Neural cell (in vitro differentiated cells): ENCODE measurements around the gene BRAF. TPM values are rescaled to one million over a fixed set of nuclear protein-coding genes. Genes with fewer than 3 reads are reported as not detected.

Experiments used
- H2AFZ ChIP-seq: fragments of 200-600, 300-800 bp; sonication (generic), shearing (Covaris generic); 2 replicates; pipeline ENCODE4 v1.6.0; 2014; ENCODE audit warnings: low read depth, mild to moderate bottlenecking, antibody characterized with exemption, low read length, moderate library complexity
- H3F3A ChIP-seq: fragments of 200-600 bp; shearing (Covaris generic); 2 replicates; pipeline ENCODE4 v1.6.1; 2016; ENCODE audit warnings: mild to moderate bottlenecking, moderate library complexity, mixed read lengths, antibody characterized with exemption, low read length; ENCODE audit not compliant: insufficient read depth, poor library complexity, severe bottlenecking
- H3K27ac ChIP-seq: fragments of 200-600, 300-800 bp; sonication (generic), shearing (Covaris generic); 2 replicates; pipeline ENCODE4 v1.5.1; 2014; ENCODE audit warnings: mild to moderate bottlenecking, low read length, moderate library complexity
- H3K27me3 ChIP-seq: fragments of 300-800, 200-600 bp; sonication (generic), shearing (Covaris generic); 2 replicates; pipeline ENCODE4 v1.6.0; 2014; ENCODE audit warnings: mild to moderate bottlenecking, low read depth, low read length, moderate library complexity; ENCODE audit not compliant: insufficient read depth
- H3K36me3 ChIP-seq: fragments of 300-800, 200-600 bp; sonication (generic), shearing (Covaris generic); 2 replicates; pipeline ENCODE4 v1.5.1; 2014; ENCODE audit warnings: mild to moderate bottlenecking, antibody characterized with exemption, low read length, moderate library complexity; ENCODE audit not compliant: insufficient read depth
- H3K4me2 ChIP-seq: fragments of 300-800, 200-600 bp; sonication (generic), shearing (Covaris generic); 2 replicates; pipeline ENCODE4 v1.6.0; 2014; ENCODE audit warnings: mild to moderate bottlenecking, low read length
- H3K4me3 ChIP-seq: fragments of 300-800, 200-600 bp; sonication (generic), shearing (Covaris generic); 2 replicates; pipeline ENCODE4 v1.5.1; 2014; ENCODE audit warnings: mild to moderate bottlenecking, low read length, moderate library complexity
- H3K79me2 ChIP-seq: fragments of 200-600 bp; shearing (Covaris generic); replicated peaks from 2 replicates; pipeline ENCODE4 v1.6.0; 2014; ENCODE audit warnings: mild to moderate bottlenecking, low read length, moderate library complexity; ENCODE audit not compliant: insufficient read depth
- H3K9ac ChIP-seq: fragments of 300-800, 200-600 bp; sonication (generic), shearing (Covaris generic); 2 replicates; pipeline ENCODE4 v1.6.1; 2016; ENCODE audit warnings: mild to moderate bottlenecking, low read length, mixed read lengths
- H3K9me2 ChIP-seq: fragments of 200-600 bp; shearing (Covaris generic); 2 replicates; pipeline ENCODE4 v1.6.1; 2016; ENCODE audit warnings: mild to moderate bottlenecking, low read length, mixed read lengths; ENCODE audit not compliant: insufficient read depth
- H3K9me3 ChIP-seq: fragments of 200-600, 300-800 bp; sonication (generic), shearing (Covaris generic); 2 replicates; pipeline ENCODE4 v1.6.1; 2016; ENCODE audit warnings: mild to moderate bottlenecking, mixed run types, low read length, moderate library complexity, mixed read lengths
- H4K20me1 ChIP-seq: fragments of 200-600 bp; shearing (Covaris generic); 2 replicates; pipeline ENCODE4 v1.6.1; 2016; ENCODE audit warnings: mild to moderate bottlenecking, mixed run types; ENCODE audit not compliant: insufficient read depth
- CTCF ChIP-seq: fragments of 450-650 bp; IDR thresholded peaks from 2 replicates; pipeline ENCODE4 v1.5.1; 2014; ENCODE audit warnings: antibody characterized with exemption, mild to moderate bottlenecking, moderate library complexity; ENCODE audit not compliant: poor library complexity, severe bottlenecking
- EP300 ChIP-seq: fragments of 450-650 bp; conservative IDR thresholded peaks from 2 replicates; pipeline ENCODE4 v1.6.1; 2014; ENCODE audit warnings: antibody characterized with exemption, mild to moderate bottlenecking, moderate library complexity; ENCODE audit not compliant: poor library complexity, severe bottlenecking
- EZH2 ChIP-seq: fragments of 200-600, 300-800 bp; shearing (Covaris generic), sonication (generic); IDR thresholded peaks from 2 replicates; pipeline ENCODE4 v1.6.1; 2014; ENCODE audit warnings: antibody characterized with exemption, low read length, borderline replicate concordance, mild to moderate bottlenecking; ENCODE audit not compliant: insufficient read depth, poor library complexity, severe bottlenecking
- MXI1 ChIP-seq: fragments of 450-650 bp; conservative IDR thresholded peaks from 2 replicates; pipeline ENCODE4 v1.6.1; 2014; ENCODE audit warnings: antibody characterized with exemption, mild to moderate bottlenecking; ENCODE audit not compliant: poor library complexity, severe bottlenecking
- POLR2AphosphoS5 ChIP-seq: IDR thresholded peaks from 2 replicates; pipeline ENCODE4 v1.6.1; 2012
- RAD21 ChIP-seq: fragments of 450-650 bp; conservative IDR thresholded peaks from 2 replicates; pipeline ENCODE4 v1.6.1; 2014; ENCODE audit warnings: antibody characterized with exemption, mild to moderate bottlenecking, moderate library complexity
- REST ChIP-seq: IDR thresholded peaks from 2 replicates; pipeline ENCODE4 v1.6.1; 2012; ENCODE audit warnings: borderline replicate concordance
- SMC3 ChIP-seq: fragments of 450-650 bp; conservative IDR thresholded peaks from 2 replicates; pipeline ENCODE4 v1.6.1; 2014; ENCODE audit warnings: antibody characterized with exemption, mild to moderate bottlenecking, moderate library complexity; ENCODE audit not compliant: poor library complexity
- TAF1 ChIP-seq: IDR thresholded peaks from 2 replicates; pipeline ENCODE4 v1.6.1; 2012; ENCODE audit warnings: low read depth
- polyA plus RNA-seq: library from polyadenylated mRNA; depleted of rRNA; stranded (reverse); fragments of >200 nt; gene quantifications from 2 replicates; pipeline ENCODE4 v1.2.3, GENCODE V29; 2014

BRAF gene
- polyA plus RNA-seq, 1 donor from 2014 or later: 31.7 TPM

GRCh38 chr7:140746751-140747150 lies 178.0 kb downstream of the BRAF start:
- Histone ChIP-seq H3K9me2 (no peaks in the 10 kb centered on the region), H2AFZ (no peak overlapping the region), H3K27me3 (no peaks in the 10 kb centered on the region), H3K36me3 (peaks cover 12% of the 10 kb centered on the region), H3K9ac (no peak overlapping the region), H3K4me3 (no peak overlapping the region), H3K27ac (no peak overlapping the region), H3F3A (no peaks in the 10 kb centered on the region), H3K79me2 (no peaks in the 10 kb centered on the region), H3K9me3 (no peaks in the 10 kb centered on the region), H4K20me1 (no peaks in the 10 kb centered on the region), H3K4me2 (no peak overlapping the region)
- no peak for TF ChIP-seq MXI1
- TF ChIP-seq EP300: no peak
- no peak for TF ChIP-seq SMC3
- no peak for TF ChIP-seq EZH2
- TF ChIP-seq POLR2AphosphoS5: no peak
- TF ChIP-seq CTCF: no peak
- TF ChIP-seq REST: no peak
- no peak for TF ChIP-seq RAD21
- no peak for TF ChIP-seq TAF1

- Histone ChIP-seq H3K79me2 (no peaks in the 10 kb centered on the region), H3K9me2 (no peaks in the 10 kb centered on the region), H4K20me1 (no peaks in the 10 kb centered on the region), H3K27ac (no peak overlapping the region), H3K36me3 (peaks cover 12% of the 10 kb centered on the region), H3K9me3 (no peaks in the 10 kb centered on the region), H2AFZ (no peak overlapping the region), H3K4me3 (no peak overlapping the region), H3K9ac (no peak overlapping the region), H3K4me2 (no peak overlapping the region), H3F3A (no peaks in the 10 kb centered on the region), H3K27me3 (no peaks in the 10 kb centered on the region)
- TF ChIP-seq SMC3: no peak
- no peak for TF ChIP-seq POLR2AphosphoS5
- no peak for TF ChIP-seq TAF1
- no peak for TF ChIP-seq EZH2
- no peak for TF ChIP-seq MXI1
- TF ChIP-seq EP300: no peak
- TF ChIP-seq CTCF: no peak
- no peak for TF ChIP-seq RAD21
- TF ChIP-seq REST: no peak
These were observed 179.3 kb downstream of the BRAF start for GRCh38 chr7:140745266-140746058.
